Transverse colon (tissue), 4 donors: ENCODE results near the gene NDUFA6. TPM values are rescaled to one million over a fixed set of nuclear protein-coding genes. Genes with fewer than 3 reads are reported as not detected.
A peak's percentile ranks its signal among the peaks of the same experiment; 100 is the strongest.

Experiments
- DNase-seq: peaks from one replicate; pipeline ENCODE4 v3.0.0-alpha.2; 2019
- H3K27ac ChIP-seq, 4 donors: fragments of 200-600 bp; sonication (generic); 2 replicates each; pipeline ENCODE4 v1.5.1; 2016 to 2018; ENCODE audit warnings: inconsistent platforms in 4 of 4
- H3K27me3 ChIP-seq: fragments of 200-600 bp; sonication (generic); 2 replicates; pipeline ENCODE4 v1.5.1; 2017; ENCODE audit warnings: inconsistent platforms
- H3K36me3 ChIP-seq, 4 donors: fragments of 200-600 bp; sonication (generic); 2 replicates each; pipeline ENCODE4 v1.5.1; 2017 to 2019; ENCODE audit warnings: inconsistent platforms in 4 of 4
- H3K4me1 ChIP-seq, 4 donors: fragments of 200-600 bp; sonication (generic); 2 replicates each; pipeline ENCODE4 v1.5.1; 2017 to 2020; ENCODE audit warnings: inconsistent platforms in 4 of 4
- H3K4me3 ChIP-seq, 4 donors: fragments of 200-600 bp; sonication (generic); 1 replicate in 1 of 4; 2 replicates in 3 of 4; pipeline versions ENCODE4 v1.5.1 to v1.6.1; 2017 to 2019; ENCODE audit warnings: inconsistent platforms in 4 of 4
- H3K9me3 ChIP-seq, 2 donors: fragments of 200-600 bp; sonication (generic); 2 replicates each; pipeline ENCODE4 v1.5.1; 2017 to 2019; ENCODE audit warnings: inconsistent platforms in 2 of 2
- EP300 ChIP-seq: sonication (generic); formaldehyde crosslinking; IDR thresholded peaks from one replicate; pipeline ENCODE4 v1.6.1; 2017; ENCODE audit warnings: antibody characterized with exemption, low read depth
- POLR2A ChIP-seq: fragments of 450-650 bp; IDR thresholded peaks from one replicate; pipeline ENCODE4 v1.6.1; 2016; ENCODE audit warnings: antibody characterized with exemption, mild to moderate bottlenecking, moderate library complexity
- POLR2AphosphoS5 ChIP-seq, 3 donors: sonication (generic); formaldehyde crosslinking; IDR thresholded peaks; one replicate each; pipeline ENCODE4 v1.6.1; 2016; ENCODE audit warnings: antibody characterized with exemption in 3 of 3
- WGBS, 2 donors: methylation state at CpG; one replicate each; pipeline ENCODE4 v1.1.5; 2018; ENCODE audit warnings: low coverage in 1 of 2; 5-methylcytosine and 5-hydroxymethylcytosine counted together
- in situ Hi-C, 4 donors: fragments of 200-750 bp; cut with MboI; loops; one replicate each; pipeline versions ENCODE4 v1.15.0 to v1.15.1; 2017; ENCODE audit warnings: low sequenced_read_pairs in 3 of 4, low pct_ligation_motif_present in 1 of 4, low pct_unique_long_range_greater_than_20kb in 1 of 4
- intact Hi-C: fragments of 100-400 bp; cut with DNase I; formaldehyde crosslinking; loops from one replicate; pipeline ENCODE4 v1.15.1; 2023; ENCODE audit warnings: low total_unique reads
- total RNA-seq, 4 donors: library from RNA; depleted of rRNA; stranded (reverse); fragments of >200 nt; gene quantifications; one replicate each; pipeline ENCODE4 v1.1.0, GENCODE V29; 2016
- TF ChIP-seq, protein P1 (sequence below), 5 experiments: fragments of 200-600 bp in 3 of 5; fragments of 450-650 bp in 2 of 5; sonication (generic) in 3 of 5; IDR thresholded peaks; 1 replicate in 2 of 5; 2 replicates in 3 of 5; pipeline ENCODE4 v1.5.1; 2016 to 2017; ENCODE audit warnings: antibody characterized with exemption in 5 of 5, inconsistent platforms in 3 of 5, mild to moderate bottlenecking in 2 of 5, moderate library complexity in 1 of 5

Gene NDUFA6
- total RNA-seq, 4 donors from 2014 or later = 17.2 to 723 (median 88.7) TPM

DNA sequence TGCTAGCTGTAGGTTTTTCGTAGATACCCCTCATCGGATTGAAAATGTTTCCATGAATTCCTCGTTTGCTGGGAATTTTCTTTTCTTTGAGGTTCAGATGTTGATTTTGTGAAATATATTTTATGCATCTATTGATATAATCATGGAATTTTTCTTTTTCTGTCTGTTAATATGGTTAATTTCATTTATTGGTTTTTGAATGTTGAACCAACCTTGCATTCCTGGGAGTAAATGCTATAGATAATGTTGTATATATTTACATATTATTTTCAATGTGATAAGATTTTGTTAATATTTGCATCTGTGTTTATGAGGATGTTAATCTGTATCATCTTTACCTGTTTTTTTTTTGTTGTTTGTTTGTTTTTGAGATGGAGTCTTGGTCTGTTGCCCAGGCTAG is 10.6 kb upstream of the NDUFA6 start:
- peaks cover 42 to 45% of the 10 kb centered on the region in 2 donors for H3K9me3 ChIP-seq
- no peaks in the 10 kb centered on the region for H3K27me3 ChIP-seq
- TF ChIP-seq POLR2AphosphoS5 (IDR thresholded peaks at IDR 0.05) (no peak), EP300 (no peak)
- TF ChIP-seq, protein P1, sequence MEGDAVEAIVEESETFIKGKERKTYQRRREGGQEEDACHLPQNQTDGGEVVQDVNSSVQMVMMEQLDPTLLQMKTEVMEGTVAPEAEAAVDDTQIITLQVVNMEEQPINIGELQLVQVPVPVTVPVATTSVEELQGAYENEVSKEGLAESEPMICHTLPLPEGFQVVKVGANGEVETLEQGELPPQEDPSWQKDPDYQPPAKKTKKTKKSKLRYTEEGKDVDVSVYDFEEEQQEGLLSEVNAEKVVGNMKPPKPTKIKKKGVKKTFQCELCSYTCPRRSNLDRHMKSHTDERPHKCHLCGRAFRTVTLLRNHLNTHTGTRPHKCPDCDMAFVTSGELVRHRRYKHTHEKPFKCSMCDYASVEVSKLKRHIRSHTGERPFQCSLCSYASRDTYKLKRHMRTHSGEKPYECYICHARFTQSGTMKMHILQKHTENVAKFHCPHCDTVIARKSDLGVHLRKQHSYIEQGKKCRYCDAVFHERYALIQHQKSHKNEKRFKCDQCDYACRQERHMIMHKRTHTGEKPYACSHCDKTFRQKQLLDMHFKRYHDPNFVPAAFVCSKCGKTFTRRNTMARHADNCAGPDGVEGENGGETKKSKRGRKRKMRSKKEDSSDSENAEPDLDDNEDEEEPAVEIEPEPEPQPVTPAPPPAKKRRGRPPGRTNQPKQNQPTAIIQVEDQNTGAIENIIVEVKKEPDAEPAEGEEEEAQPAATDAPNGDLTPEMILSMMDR (IDR thresholded peaks at IDR 0.05) = no peak
- in situ Hi-C loops (no loop called here), intact Hi-C loops (no loop called here)
- no peaks in the 10 kb centered on the region for H3K4me1 ChIP-seq
- H3K4me3 ChIP-seq = no peak overlapping the region
- peaks cover 0 to 7% (median 0%) of the 10 kb centered on the region in 4 donors for H3K36me3 ChIP-seq
- no peak for DNase-seq
- 95 to 96% methylated on average over 3 of the region's 3 CpGs for WGBS, 2 donors
- H3K27ac ChIP-seq = no peak overlapping the region

DNA sequence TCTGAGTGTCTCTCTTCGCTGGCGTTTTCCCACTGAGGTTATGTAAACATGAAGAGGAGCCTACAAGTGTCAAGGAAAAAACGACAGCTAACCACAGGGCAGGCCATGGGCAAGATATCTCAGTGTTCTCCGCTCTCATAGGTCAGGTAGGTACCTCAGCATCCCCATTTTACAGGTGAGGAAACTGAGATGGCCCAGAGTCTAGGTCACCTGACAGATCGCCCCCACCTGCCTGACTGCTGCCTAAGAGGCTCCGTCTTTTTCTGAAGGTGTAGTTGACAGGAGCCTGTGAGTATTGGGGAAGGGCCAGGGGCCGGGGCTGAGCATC is 847 bp upstream of the NDUFA6 start:
- H3K9me3 ChIP-seq = no peaks in the 10 kb centered on the region
- peak overlapping the region; percentile 93 to 98 (median 96) for H3K27ac ChIP-seq
- peak overlapping the region; percentile 4 to 71 (median 50) for H3K4me3 ChIP-seq
- WGBS, 2 donors = 22% methylated on average over 7 of the region's 7 CpGs; no CpG with 5 or more reads in 1 of the 2 donors
- peaks cover 0 to 7% (median 2%) of the 10 kb centered on the region in 4 donors for H3K36me3 ChIP-seq
- no peaks in the 10 kb centered on the region for H3K27me3 ChIP-seq
- DNase-seq = no peak
- in situ Hi-C loops = loop anchor here in 1 of 4 donors (10.0 kb wide), 1 partner anchor 353 kb away; no protein-coding TSS in a partner anchor
- intact Hi-C loops = loop anchor here (2.0 kb wide), 1 partner anchor 343 kb away; no protein-coding TSS in a partner anchor
- TF ChIP-seq POLR2AphosphoS5 (IDR thresholded peaks at IDR 0.05) (no peak), EP300 (no peak), POLR2A (no peak)
- TF ChIP-seq, protein P1 (IDR thresholded peaks at IDR 0.05) = no peak
- H3K4me1 ChIP-seq = peaks cover 15 to 28% (median 19%) of the 10 kb centered on the region in 4 donors

DNA sequence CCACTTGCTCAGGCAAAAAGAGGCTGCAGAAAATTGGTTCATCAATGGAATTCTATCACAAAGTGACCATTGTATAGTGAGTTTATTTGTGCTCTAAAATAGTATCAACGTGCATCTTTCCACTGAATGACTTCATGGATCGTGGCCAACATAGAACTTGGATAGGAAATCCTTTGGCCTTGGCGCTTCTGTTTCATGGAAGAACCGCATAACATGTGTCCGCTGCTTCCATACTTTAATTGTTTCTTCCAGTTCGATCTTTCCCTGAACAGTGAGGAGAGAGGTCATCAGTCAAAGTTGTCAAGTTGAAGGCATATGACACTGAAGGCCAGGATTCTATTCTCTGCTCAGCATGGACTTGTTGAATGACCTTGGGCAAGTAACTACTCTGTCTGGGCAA is 4.5 kb downstream of the NDUFA6 start:
- no peak overlapping the region for H3K27ac ChIP-seq
- no peak for DNase-seq
- no peak overlapping the region for H3K4me3 ChIP-seq
- no peak for TF ChIP-seq POLR2A
- no peak for TF ChIP-seq POLR2AphosphoS5 (IDR thresholded peaks at IDR 0.05)
- TF ChIP-seq EP300 = no peak
- TF ChIP-seq, protein P1 (IDR thresholded peaks at IDR 0.05) = no peak
- H3K9me3 ChIP-seq = no peaks in the 10 kb centered on the region
- in situ Hi-C loops = no loop called here
- WGBS, 2 donors = 68 to 70% methylated on average over 3 to 6 of the region's 6 CpGs
- peaks cover 0 to 30% (median 5%) of the 10 kb centered on the region in 4 donors for H3K36me3 ChIP-seq
- H3K4me1 ChIP-seq = peaks cover 8 to 25% (median 16%) of the 10 kb centered on the region in 4 donors
- intact Hi-C loops = no loop called here
- H3K27me3 ChIP-seq = no peaks in the 10 kb centered on the region

DNA sequence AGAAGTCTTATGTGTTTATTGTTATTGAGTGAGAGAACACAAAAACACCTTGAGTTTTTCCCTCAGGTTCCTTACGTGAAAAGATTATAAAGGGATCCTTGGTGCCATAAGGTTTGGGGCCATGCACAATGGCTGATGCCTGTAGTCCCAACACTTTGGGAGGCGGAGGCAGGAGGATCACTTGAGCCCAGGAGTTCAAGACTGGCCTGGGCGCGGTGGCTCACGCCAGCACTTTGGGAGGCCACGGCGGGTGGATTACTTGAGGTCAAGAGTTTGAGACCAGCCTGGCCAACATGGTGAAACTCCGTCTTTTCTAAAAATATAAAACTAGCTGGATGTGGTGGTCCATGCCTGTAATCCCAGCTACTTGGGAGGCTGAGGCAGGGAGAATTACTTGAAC is 5.7 kb downstream of the NDUFA6 start:
- Histone ChIP-seq H3K9me3 (no peaks in the 10 kb centered on the region), H3K36me3 (peaks cover 0 to 30% (median 5%) of the 10 kb centered on the region in 4 donors), H3K27me3 (no peaks in the 10 kb centered on the region), H3K4me3 (no peak overlapping the region), H3K4me1 (peaks cover 12 to 33% (median 22%) of the 10 kb centered on the region in 4 donors), H3K27ac (no peak overlapping the region)
- no peak for DNase-seq
- in situ Hi-C loops = no loop called here
- 95 to 100% methylated on average over 1 to 8 of the region's 8 CpGs for WGBS, 2 donors
- intact Hi-C loops = no loop called here
- TF ChIP-seq POLR2A = no peak
- TF ChIP-seq EP300 = no peak
- TF ChIP-seq, protein P1 (IDR thresholded peaks at IDR 0.05) = no peak
- no peak for TF ChIP-seq POLR2AphosphoS5 (IDR thresholded peaks at IDR 0.05)
